CD14-positive monocyte (primary cell): ENCODE results near the gene ABCA7. TPM values are rescaled to one million over a fixed set of nuclear protein-coding genes. Genes with fewer than 3 reads are reported as not detected.
A peak's percentile ranks its signal among the peaks of the same experiment; 100 is the strongest.

ENCODE experiments used
- DNase-seq, 3 donors: peaks; one replicate each; pipeline ENCODE4 v3.0.0-alpha.2; 2011 to 2022
- H2AFZ ChIP-seq: 2 replicates; pipeline ENCODE4 v1.6.0; 2012; ENCODE audit warnings: mild to moderate bottlenecking, low read depth, low read length, inconsistent platforms; ENCODE audit not compliant: insufficient read depth, poor library complexity, severe bottlenecking
- H3K27ac ChIP-seq, 2 donors: 1 replicate in 1 of 2; 2 replicates in 1 of 2; pipeline ENCODE4 v1.5.1; 2012 to 2013; ENCODE audit warnings: low read length in 2 of 2, control low read depth in 1 of 2, inconsistent platforms in 1 of 2, low read depth in 1 of 2, mild to moderate bottlenecking in 1 of 2
- H3K27me3 ChIP-seq, 2 donors: one replicate each; pipeline versions ENCODE4 v1.6.0 to v1.6.1; 2011 to 2013; ENCODE audit warnings: low read length in 2 of 2; ENCODE audit not compliant: control insufficient read depth in 2 of 2, insufficient read depth in 2 of 2
- H3K36me3 ChIP-seq, 2 donors: replicated peaks in 1 of 2; 1 replicate in 1 of 2; 2 replicates in 1 of 2; pipeline versions ENCODE4 v1.5.1 to v1.6.1; 2012 to 2013; ENCODE audit warnings: low read length in 2 of 2, control low read depth in 1 of 2, inconsistent platforms in 1 of 2, mild to moderate bottlenecking in 1 of 2; ENCODE audit not compliant: insufficient read depth in 2 of 2, control insufficient read depth in 1 of 2
- H3K4me1 ChIP-seq, 2 donors: 1 replicate in 1 of 2; 2 replicates in 1 of 2; pipeline versions ENCODE4 v1.5.1 to v1.6.1; 2012 to 2013; ENCODE audit warnings: low read length in 2 of 2, control low read depth in 1 of 2, inconsistent platforms in 1 of 2, mild to moderate bottlenecking in 1 of 2, moderate library complexity in 1 of 2; ENCODE audit not compliant: insufficient read depth in 2 of 2, control insufficient read depth in 1 of 2
- H3K4me2 ChIP-seq: replicated peaks from 2 replicates; pipeline ENCODE3; 2012; ENCODE audit warnings: low read length, moderate library complexity, mild to moderate bottlenecking; ENCODE audit not compliant: poor library complexity, severe bottlenecking; ENCODE audit errors: extremely low read depth
- H3K4me3 ChIP-seq, 3 experiments: fragments of 200-600 bp in 1 of 3; sonication (generic) in 1 of 3; replicated peaks in 1 of 3; 1 replicate in 2 of 3; 2 replicates in 1 of 3; pipeline ENCODE4 v1.5.1; 2011 to 2013; ENCODE audit warnings: low read length in 3 of 3, mild to moderate bottlenecking in 3 of 3, control low read depth in 2 of 3, low read depth in 2 of 3, inconsistent platforms in 1 of 3, moderate library complexity in 1 of 3
- H3K79me2 ChIP-seq: 2 replicates; pipeline ENCODE4 v1.6.0; 2012; ENCODE audit warnings: mild to moderate bottlenecking, control low read depth, inconsistent platforms, low read length, moderate library complexity; ENCODE audit not compliant: insufficient read depth
- H3K9ac ChIP-seq: 2 replicates; pipeline ENCODE4 v1.6.0; 2017; ENCODE audit warnings: low read length, mild to moderate bottlenecking; ENCODE audit not compliant: insufficient read depth, poor library complexity, severe bottlenecking
- H3K9me3 ChIP-seq, 2 donors: replicated peaks in 1 of 2; 1 replicate in 1 of 2; 2 replicates in 1 of 2; pipeline versions ENCODE4 v1.5.1 to v1.6.1; 2012 to 2013; ENCODE audit warnings: low read length in 2 of 2, control low read depth in 1 of 2; ENCODE audit not compliant: control insufficient read depth in 1 of 2, insufficient read depth in 1 of 2
- H4K20me1 ChIP-seq: 2 replicates; pipeline ENCODE4 v1.6.0; 2012; ENCODE audit warnings: mild to moderate bottlenecking, low read length, control low read depth, moderate library complexity; ENCODE audit not compliant: insufficient read depth
- H3K27ac Mint-ChIP-seq, 7 donors: one replicate each; pipeline ENCODE4 v1.8.0; 2020; ENCODE audit warnings: mild to moderate bottlenecking in 7 of 7, mixed read lengths in 7 of 7, moderate library complexity in 6 of 7, inconsistent platforms in 2 of 7
- H3K27me3 Mint-ChIP-seq, 3 donors: one replicate each; pipeline ENCODE4 v1.8.0; 2021 to 2022; ENCODE audit warnings: low read depth in 3 of 3, mild to moderate bottlenecking in 3 of 3, mixed read lengths in 3 of 3, moderate library complexity in 3 of 3, inconsistent platforms in 1 of 3
- H3K36me3 Mint-ChIP-seq, 2 donors: one replicate each; pipeline ENCODE4 v1.8.0; 2020; ENCODE audit warnings: mixed read lengths in 2 of 2, inconsistent platforms in 1 of 2, mild to moderate bottlenecking in 1 of 2
- H3K4me1 Mint-ChIP-seq: one replicate; pipeline ENCODE4 v1.8.0; 2020; ENCODE audit warnings: mild to moderate bottlenecking, mixed read lengths
- H3K4me3 Mint-ChIP-seq, 2 donors: one replicate each; pipeline ENCODE4 v1.8.0; 2020; ENCODE audit warnings: mild to moderate bottlenecking in 2 of 2, mixed read lengths in 2 of 2, moderate library complexity in 1 of 2
- H3K9me3 Mint-ChIP-seq, 7 donors: one replicate each; pipeline ENCODE4 v1.8.0; 2020 to 2022; ENCODE audit warnings: mixed read lengths in 7 of 7, mild to moderate bottlenecking in 6 of 7, moderate library complexity in 6 of 7, inconsistent platforms in 2 of 7
- CTCF ChIP-seq: fragments of 200-600 bp; IDR thresholded peaks from one replicate; pipeline ENCODE4 v1.8.0; 2022; ENCODE audit warnings: antibody characterized with exemption, mild to moderate bottlenecking
- WGBS: methylation state at CpG from one replicate; pipeline ENCODE4 v1.1.5; 2013; ENCODE audit warnings: missing lambda C conversion rate; ENCODE audit not compliant: insufficient coverage; 5-methylcytosine and 5-hydroxymethylcytosine counted together
- intact Hi-C, 2 donors: fragments of 100-400 bp; cut with micrococcal nuclease; formaldehyde crosslinking; loops; one replicate each; pipeline versions ENCODE4 v1.15.0 to v1.15.1; 2023
- polyA plus RNA-seq, 3 donors: library from polyadenylated mRNA; depleted of rRNA in 1 of 3; unstranded in 2 of 3; stranded (reverse) in 1 of 3; fragments of 300-500 nt in 2 of 3; fragments of >200 nt in 1 of 3; fragmentation: Illumina TruSeq in 2 of 3; gene quantifications; 1 replicate in 2 of 3; 2 replicates in 1 of 3; pipeline ENCODE4 v1.2.3, GENCODE V29; 2012 to 2021

Gene ABCA7
- polyA plus RNA-seq, 3 donors, result 1.7 to 104 (median 7.8) TPM

- Histone ChIP-seq H3K36me3 (peaks cover 70 to 73% of the 10 kb centered on the region in 2 donors), H3K4me1 (peaks cover 58 to 77% of the 10 kb centered on the region in 2 donors), H3K27me3 (no peaks in the 10 kb centered on the region), H3K4me2 (peak overlapping the region; percentile 59), H3K9ac (peak overlapping the region; percentile 77), H4K20me1 (peaks cover 84% of the 10 kb centered on the region), H3K4me3 (peak overlapping the region in 1 of 3 experiments; percentile 47), H3K79me2 (peaks cover 63% of the 10 kb centered on the region), H3K9me3 (no peaks in the 10 kb centered on the region), H3K27ac (peak overlapping the region; percentile 95 to 97), H2AFZ (no peak overlapping the region)
- WGBS, result 2% methylated on average over 20 of the region's 27 CpGs
- Mint-ChIP-seq H3K4me3 (peak overlapping the region; percentile 44 to 64), H3K27ac (peak overlapping the region; percentile 97 to 99 (median 98)), H3K9me3 (no peaks in the 10 kb centered on the region), H3K27me3 (peaks cover 0 to 5% (median 0%) of the 10 kb centered on the region in 3 donors), H3K4me1 (peaks cover 59% of the 10 kb centered on the region), H3K36me3 (peaks cover 47 to 71% of the 10 kb centered on the region in 2 donors)
- intact Hi-C loops, result loop anchor here (2.0 kb wide), 2 partner anchors 15 kb away; partner anchors contain the start of gene GPX4 (in 1 of the 2)
- DNase-seq, result peak; percentile 91 to 96 (median 96)
- TF ChIP-seq CTCF, result no peak
Observed at GRCh38 chr19:1087813-1088415, 48.0 kb downstream of the ABCA7 start.

- H3K9ac ChIP-seq, result peak overlapping the region; percentile 77
- peak overlapping the region; percentile 97 to 99 (median 98) for H3K27ac Mint-ChIP-seq
Observed at GRCh38 chr19:1088416-1089010, 48.6 kb downstream of the ABCA7 start.

More at GRCh38 chr19:1088416-1089010, 48.6 kb downstream of the ABCA7 start:
- WGBS, result 59% methylated on average over 22 of the region's 27 CpGs
- H3K27me3 Mint-ChIP-seq, result peaks cover 0 to 5% (median 0%) of the 10 kb centered on the region in 3 donors
- no peaks in the 10 kb centered on the region for H3K9me3 Mint-ChIP-seq
- peaks cover 64% of the 10 kb centered on the region for H3K4me1 Mint-ChIP-seq
- H3K4me3 ChIP-seq, result peak overlapping the region in 1 of 3 experiments; percentile 47
- H3K36me3 ChIP-seq, result peaks cover 70 to 73% of the 10 kb centered on the region in 2 donors
- peak overlapping the region; percentile 95 to 97 for H3K27ac ChIP-seq
- H3K36me3 Mint-ChIP-seq, result peaks cover 50 to 72% of the 10 kb centered on the region in 2 donors
- intact Hi-C loops, result no loop called here
- no peaks in the 10 kb centered on the region for H3K9me3 ChIP-seq
- H2AFZ ChIP-seq, result no peak overlapping the region
- peaks cover 84% of the 10 kb centered on the region for H4K20me1 ChIP-seq
- peak overlapping the region in 1 of 2 donors; percentile 21 for H3K4me3 Mint-ChIP-seq
- peaks cover 56 to 77% of the 10 kb centered on the region in 2 donors for H3K4me1 ChIP-seq
- TF ChIP-seq CTCF, result no peak
- peaks cover 63% of the 10 kb centered on the region for H3K79me2 ChIP-seq
- H3K27me3 ChIP-seq, result no peaks in the 10 kb centered on the region
- no peak for DNase-seq
- H3K4me2 ChIP-seq, result peak overlapping the region; percentile 59
